Pulmonary artery endothelial cell (primary cell): ENCODE measurements around the gene ANKFN1. TPM values are rescaled to one million over a fixed set of nuclear protein-coding genes. Genes with fewer than 3 reads are reported as not detected.
A peak's percentile ranks its signal among the peaks of the same experiment; 100 is the strongest.
"Not testable (repeated sequence)": the region's sequence is repeated elsewhere in the genome, so short reads cannot be mapped to it uniquely, and the experiment has no call there.

ENCODE experiments used
- DNase-seq: peaks from one replicate; pipeline ENCODE4 v3.0.0-alpha.2; 2011; ENCODE audit warnings: low read depth, low spot score
- total RNA-seq: library from RNA; depleted of rRNA; stranded (reverse); fragments of >200 nt; gene quantifications from 2 replicates; pipeline ENCODE4 v1.2.3, GENCODE V29; 2014

Gene ANKFN1
- total RNA-seq, 1 donor from 2014 or later = 1.5 TPM

DNA sequence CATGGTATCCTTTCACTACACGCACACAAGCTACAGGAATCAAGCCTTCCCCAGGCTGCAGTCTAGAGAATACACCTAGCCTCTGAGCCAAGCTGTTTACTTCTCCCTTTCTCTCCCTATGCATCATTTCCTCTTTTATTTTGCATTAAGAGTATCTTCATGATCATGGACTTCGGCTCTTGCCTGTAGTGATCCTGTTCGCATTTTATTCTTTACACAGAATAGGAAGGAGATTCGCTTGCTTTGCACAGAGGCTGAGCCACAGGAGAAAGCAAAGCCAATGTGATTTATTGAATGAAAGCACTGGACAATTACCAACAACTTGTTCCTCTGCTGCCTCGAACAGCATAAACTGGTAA is 172.7 kb downstream of the ANKFN1 start:
- no peak for DNase-seq

DNA sequence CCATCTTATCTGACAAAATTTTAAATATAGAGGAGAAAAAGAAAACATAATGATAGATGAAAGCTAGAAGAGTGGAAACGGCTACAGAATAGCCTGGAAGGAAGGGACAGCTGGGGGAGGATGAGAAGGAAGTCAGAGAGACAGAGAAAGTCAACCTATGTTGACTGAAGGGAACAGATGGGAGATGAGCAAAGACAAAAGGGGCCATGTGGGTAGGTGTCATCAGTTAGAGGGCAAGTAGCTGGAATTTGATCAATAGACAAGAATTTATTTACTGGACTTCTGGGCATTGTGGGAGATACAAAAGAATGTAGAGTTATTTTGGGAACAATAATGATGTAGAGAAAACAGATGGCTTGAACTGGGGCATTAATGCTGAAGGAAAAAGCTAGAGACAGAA is 194.4 kb downstream of the ANKFN1 start:
- no peak for DNase-seq

DNA sequence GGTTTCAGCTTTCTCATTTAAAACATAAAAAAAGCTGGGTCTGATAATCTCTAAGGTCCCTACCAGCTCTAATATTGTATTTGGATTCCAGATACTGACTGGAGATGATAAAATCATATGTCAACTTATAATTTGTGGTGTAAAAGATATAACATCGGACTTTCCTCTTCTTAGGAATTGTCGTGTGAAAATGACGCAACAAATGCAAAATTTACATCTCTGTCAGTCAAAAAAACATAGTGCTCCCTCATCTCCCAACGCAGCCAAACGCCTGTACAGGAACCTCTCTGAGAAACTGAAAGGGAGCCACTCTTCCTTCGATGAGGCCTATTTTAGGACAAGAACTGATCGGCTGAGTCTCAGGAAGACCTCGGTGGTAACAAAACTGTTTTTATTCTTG is 197.3 kb downstream of the ANKFN1 start:
- DNase-seq = no peak

DNA sequence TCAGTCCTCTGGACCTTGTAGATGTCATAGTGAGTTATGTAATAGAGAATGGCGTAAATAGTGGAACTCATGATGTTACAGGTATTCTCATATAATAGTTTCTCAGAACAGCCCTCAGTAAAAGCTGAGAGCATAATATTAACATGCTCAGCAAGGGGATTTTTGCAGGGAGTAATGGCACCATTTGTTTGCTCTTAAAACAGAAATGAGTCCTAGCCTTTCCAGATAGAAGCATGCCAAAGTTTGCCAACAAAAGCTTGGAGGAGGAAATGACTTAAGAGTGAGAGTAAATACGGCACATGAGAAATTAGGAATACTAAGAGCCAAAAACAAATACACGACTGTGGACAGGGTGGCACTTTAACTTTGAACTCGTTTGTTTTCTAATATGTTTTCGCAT is 198.4 kb downstream of the ANKFN1 start:
- peak; percentile 5 for DNase-seq

DNA sequence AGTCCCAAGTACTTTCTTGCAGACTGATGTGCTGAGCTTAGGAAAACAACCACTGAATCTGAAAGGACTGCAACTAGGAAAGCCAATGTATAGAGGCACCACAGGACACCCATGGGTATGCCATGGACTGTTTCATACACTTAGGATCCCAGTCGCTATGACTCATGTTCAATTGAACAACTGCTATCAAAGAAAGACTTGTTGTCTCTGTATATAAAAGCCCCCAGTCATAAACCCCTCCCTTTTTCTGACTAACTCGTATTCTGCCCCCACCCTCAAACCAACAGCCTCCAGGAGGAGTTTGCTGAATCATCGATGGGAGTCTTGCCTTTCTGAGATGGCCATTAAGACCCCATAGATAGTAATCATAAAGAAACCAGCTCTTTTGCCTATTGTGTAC is 205.4 kb downstream of the ANKFN1 start:
- no peak for DNase-seq

DNA sequence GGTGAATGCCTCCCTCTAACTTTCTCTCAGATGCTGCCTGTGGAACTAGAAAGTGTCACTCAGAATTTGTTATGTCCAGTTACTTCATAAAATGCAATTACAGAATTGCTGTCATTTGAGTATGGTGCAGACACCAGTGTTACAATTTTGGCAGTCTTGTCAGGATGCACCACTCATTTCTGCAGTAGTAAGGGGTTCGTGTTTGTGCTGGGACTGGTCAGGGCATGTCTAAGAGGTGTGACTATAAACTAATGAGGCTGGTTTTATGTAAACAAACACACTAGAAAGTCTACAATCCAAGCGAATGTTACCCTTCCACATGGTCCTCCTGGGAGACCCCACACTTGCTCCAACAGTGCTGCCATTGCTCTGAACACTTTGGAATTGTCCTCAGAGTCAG is 206.2 kb downstream of the ANKFN1 start:
- DNase-seq = no peak

DNA sequence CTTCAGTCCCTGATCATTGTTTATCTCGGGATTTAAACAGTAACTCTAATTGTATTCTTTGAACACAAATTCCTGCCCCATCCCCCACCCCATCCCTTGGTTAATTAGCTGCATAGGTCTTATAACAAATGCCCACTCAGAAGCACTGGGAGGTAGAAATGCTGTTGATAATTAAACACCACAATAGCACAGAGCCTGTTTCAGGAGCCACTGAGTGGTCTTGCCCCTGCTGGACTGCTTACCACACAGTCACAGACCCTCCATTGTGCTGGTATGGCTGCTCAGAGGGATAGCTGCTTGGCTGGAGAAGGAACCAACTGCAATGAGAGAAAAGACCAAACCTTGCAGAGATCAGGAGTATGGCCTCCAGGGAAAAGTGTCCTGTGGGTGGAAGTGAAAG is 214.1 kb downstream of the ANKFN1 start:
- no peak for DNase-seq

DNA sequence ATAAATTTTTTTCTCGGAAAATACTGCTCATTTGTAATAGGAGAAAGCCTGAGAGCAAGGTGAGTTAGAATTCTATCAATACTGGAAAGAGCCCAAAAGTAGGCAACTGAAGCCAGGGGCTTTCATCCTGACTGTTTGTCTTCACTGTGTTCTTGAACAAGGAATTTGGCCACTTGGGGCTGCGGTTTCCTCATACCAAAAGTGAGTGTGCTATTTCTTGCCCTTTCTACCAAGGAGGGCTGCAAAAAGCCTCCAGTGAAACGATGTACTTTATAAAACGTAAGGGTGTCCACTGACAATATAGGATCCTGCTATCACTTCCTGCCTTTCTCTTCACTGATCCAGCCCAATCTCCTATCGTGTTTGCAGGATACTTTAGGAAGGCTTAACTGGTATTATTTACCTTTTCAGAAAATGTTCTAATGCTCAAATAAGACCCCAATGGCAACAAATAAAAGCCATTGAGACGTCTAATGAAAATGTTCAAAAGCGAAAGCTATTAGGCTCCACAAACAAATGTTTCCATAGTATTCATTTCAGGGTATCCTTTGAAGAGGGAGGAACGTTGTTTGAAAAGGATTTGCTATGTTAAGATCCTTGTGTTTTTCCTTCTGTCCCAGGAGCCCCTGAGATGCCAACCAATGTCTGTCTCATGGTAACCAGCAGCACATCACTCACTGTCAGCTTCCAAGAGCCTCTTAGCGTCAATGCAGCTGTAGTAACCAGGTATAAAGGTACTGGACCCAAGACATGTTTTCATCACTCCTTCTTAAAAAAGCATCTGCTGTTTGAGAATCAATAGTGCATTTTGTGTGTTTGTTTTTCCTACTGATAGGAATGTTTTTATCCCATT is 220.9 kb downstream of the ANKFN1 start:
- no peak for DNase-seq

DNA sequence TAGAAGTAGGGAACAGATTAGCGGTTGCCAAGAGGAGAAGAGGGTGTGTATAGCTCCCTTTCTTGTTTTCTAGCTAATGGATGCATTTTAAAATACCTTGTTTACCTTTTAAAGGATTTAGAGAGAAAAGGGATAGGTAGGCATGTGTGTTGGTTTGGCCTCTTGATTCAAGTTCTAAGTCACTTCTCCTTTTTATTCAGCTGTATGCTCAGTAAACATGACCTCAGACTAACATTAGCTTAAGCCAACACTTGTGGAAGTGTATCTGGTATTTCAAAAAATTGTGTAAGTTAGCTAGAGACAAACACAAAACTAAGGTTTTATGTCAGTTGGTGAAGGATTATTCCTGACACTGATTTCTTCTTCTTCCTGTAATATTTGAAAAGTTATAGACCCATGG is 236.1 kb downstream of the ANKFN1 start:
- DNase-seq = no peak

DNA sequence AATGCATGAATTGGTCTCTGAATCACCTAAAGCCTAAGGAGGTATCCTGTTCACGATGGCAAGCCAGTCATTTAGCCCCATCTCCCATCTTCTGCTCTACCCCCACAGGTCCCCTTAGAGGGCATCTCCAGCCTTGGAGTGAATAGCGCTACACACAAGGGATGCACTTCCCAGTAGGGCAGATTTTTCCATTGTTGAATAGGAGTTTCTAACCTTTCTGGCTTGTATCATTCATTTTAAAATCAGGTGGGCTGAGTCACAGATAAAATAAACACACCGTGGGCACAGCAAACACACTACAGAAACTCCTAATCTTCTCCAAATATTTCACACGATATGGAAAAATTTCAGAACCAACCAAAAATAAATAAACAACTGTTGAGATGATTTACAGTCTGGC is 239.0 kb downstream of the ANKFN1 start:
- DNase-seq = no peak

DNA sequence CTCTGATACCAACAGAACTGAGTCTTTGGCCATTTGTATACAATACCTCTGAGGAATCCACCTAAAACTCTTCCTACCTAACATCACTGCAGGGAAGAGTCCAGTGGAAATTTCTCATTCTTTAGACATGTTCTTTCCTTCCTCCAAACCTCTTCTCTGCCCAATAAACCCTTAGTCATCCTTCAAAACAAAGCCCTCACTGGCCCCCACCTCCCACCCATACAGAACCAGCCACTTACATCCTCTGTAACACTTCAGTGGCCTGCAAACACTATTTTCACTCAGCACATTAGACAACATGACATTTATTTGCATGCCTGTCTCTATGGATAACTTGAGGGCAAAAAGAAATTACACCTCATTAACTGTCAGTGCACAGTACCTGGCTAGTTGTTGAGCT is 239.9 kb downstream of the ANKFN1 start:
- no peak for DNase-seq

DNA sequence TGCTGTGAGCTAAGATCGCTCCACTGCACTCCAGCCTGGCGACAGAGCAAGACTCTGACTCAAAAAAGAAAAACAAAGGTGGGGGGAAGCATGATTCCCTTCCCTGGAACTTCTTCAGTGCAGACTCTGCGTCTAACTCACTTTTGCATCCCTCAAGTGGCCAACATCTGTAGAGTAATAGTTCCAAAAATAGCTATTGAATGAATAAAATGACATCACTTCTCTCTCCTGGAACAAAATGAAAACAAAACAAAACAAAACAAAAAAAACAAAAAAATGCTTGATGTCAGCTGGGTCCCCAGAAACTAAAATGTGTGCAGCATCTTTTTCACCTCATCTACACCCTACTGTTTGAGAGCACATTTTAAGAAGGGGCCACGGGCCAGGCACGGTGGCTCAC is 242.5 kb downstream of the ANKFN1 start:
- DNase-seq = no peak

DNA sequence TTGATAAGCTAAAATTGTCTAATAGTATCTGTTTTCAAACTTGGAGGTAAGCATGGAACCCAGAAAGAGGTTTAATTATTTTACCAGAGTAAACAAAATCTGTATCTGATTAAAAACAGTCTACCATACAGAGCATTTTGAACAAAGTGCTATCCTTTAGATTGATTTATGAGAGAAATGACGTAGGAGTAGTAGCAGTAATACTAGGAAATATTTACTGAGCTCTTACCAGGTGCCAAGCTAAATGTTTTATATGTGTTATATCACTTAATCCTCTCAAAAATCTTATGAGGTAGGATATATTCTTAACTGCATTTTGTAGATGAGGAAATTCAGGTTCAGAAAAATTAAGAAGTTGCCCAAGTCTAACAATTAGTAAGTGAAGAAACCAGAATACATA is 253.8 kb downstream of the ANKFN1 start:
- DNase-seq = no peak

DNA sequence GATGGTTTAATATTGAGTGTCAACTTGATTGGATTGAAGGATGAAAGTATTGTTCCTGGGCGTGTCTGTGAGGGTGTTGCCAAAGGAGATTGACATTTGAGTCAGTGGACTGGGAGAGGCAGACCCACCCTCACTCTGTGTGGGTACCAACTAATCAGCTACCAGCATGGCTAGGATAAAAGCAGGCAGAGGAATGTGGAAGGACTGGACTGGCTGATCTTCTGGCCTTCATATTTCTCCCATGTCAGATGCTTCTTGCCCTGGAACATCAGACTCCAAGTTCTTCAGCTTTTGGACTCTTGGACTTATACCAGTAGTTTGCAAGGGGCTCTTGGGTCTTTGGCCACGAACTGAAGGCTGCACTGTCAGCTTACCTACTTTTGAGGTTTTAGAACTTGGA is 259.1 kb downstream of the ANKFN1 start:
- DNase-seq = not testable (repeated sequence)

DNA sequence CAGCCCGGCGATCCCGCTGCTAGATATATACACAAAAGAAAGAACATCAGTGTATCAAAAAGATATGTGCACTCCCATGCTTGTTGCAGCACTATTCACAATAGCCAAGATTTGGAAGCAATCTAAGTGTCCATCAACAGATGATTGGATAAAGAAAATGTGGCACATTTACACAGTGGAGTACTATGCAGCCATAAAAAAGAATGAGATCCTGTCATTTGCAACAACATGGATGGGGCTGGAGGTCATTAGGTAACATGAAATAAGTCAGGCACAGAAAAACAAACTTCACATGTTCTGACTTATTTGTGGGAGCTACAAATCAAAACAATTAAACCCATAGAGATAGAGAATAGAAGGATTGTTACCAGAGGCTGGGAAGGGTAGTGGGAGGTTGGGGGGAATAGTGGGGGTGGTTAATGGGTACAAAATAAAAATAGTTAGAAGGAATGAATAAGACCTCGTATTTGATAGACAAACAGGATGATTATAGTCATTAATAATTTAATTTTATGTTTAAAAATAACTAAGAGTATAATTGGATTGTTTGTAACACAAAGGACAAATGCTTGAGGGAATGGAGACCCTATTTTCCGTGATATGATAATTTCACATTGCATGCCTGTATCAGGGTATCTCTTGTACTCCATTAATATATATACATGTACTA is 263.5 kb downstream of the ANKFN1 start:
- DNase-seq = no peak

DNA sequence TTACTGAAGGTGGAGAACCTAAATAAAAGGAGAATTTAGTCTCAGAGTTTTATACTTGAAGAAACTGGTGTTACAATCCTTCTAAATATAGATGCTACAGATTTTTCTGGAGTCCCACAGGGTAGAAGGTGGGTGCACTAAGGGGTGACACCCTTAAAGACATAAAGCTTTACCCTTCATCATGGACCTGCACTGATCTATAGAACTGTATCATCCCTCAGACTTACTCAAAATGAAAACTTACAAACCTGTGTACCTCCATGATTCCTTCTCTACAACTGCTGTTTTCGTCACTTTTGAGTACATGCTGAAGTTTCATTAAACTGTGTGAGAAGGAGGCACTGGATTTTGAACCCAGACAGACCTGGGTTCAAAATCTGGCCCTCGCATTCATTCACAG is 270.7 kb downstream of the ANKFN1 start:
- DNase-seq = no peak

DNA sequence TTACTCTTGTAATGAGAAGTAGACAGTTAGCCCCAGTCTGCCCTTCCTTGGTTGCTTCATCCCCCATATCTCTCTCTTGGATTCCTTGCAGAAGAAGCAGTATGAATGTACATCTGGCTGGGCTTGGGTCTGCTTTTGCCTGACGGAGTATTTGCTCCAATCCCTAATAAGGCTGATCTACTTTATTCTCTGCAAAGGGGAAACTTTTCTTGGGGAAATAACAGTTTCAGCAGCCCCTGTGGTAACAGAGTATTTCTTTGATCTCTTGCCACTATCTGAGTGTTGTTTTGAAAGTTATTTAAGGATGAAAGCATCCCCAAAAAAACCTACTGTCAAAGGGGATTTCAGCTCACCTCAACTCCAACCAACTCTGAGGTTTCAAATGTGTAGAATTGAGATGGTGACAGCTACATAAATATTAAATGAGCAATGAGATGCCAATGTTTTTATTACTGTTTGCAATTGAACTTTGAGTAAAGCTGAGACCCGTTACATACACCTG is 271.3 kb downstream of the ANKFN1 start:
- no peak for DNase-seq

DNA sequence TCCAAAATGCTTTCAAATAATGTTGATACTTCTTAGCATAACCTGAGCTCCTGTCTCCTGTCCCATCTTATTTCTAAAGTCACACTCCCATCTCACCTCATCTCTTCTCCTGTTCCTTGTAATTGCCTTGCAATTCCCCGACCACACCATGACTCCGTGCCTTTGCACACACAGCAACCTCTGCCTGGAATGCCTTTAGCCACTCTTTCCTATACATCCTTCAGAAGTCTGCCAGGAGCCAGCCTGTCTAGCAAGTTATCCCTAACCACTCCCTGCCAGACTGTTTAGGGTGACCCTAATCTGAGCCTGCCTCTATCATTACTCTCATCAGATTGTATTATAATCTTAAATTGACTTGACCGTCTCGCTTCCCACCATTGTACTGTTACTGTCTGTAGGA is 272.2 kb downstream of the ANKFN1 start:
- no peak for DNase-seq

DNA sequence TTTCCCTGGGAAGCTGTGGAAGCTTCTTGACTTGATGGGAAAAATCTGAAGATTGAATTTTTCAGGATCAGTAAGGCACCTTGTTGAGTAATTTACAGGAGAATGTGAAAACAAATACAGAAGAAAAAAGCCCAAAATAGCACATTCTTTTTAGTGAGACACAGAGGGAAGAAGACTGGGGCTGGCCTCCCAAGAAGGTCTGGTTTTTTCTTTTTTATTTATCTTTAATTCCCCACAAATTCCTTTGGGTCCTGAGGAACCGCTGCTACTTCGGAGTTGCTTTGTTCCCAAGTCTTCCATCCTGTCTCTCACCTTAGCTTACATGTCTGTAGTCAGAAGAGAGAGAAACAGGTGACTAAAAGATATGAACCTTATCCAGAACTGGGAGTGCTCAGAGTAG is 273.6 kb downstream of the ANKFN1 start:
- no peak for DNase-seq

DNA sequence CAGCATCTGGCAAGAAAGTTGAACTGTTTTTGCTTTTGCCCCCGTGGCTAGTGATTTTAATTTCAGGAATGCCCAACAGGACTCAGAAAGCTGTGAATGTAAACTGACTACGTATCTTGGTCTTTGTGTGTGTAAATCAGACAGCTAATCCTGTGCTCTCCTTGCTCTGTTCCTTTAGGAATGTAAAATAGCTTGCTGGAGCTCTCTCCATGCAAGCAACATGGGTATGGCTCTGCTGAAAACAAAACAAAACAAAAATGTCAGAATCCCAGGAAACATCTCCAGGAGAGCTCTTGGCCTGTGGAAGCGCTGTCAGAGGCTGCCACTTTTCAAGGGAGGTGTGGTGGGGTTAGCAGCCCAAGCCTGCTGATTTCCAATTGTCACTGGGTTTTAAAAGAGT is 278.5 kb downstream of the ANKFN1 start:
- DNase-seq = no peak

DNA sequence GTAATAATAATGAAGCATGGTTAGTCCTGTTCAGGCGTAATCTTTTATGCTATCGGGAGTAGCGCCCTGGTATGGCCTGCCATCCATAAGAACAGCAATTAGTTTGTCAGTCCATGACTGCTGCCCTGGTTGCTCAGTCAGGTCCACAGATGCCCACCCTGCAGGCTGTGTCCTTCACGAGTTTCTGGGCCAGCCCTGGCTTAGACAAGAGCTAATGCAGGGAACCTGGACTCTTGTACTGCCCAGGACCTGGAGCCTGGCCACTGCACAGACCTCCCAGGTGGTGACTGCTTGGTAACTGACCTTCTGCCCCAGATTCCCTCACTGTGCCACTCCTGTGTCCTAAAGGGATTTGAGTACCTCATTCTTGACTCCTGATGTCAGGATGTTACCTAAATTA is 279.2 kb downstream of the ANKFN1 start:
- no peak for DNase-seq

DNA sequence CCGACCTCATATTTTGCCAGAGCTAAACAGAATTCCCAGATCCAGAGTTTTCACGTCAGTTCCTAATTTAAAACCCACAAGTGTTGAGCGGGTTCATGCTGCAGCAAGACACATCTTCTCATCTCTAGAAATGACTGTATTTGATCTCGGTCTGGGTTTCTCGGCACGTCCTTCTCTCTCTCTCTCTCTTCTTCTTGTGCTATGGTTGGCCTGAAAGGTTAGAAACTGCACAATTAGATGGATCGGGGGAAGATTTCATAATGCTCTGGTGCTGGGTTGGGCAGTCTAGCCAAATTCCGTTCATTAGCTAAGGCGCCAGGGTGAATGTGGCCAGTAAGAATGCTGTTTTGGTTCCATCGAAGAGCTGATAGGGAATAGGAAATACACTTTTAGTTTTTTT is 281.3 kb downstream of the ANKFN1 start:
- DNase-seq = no peak

DNA sequence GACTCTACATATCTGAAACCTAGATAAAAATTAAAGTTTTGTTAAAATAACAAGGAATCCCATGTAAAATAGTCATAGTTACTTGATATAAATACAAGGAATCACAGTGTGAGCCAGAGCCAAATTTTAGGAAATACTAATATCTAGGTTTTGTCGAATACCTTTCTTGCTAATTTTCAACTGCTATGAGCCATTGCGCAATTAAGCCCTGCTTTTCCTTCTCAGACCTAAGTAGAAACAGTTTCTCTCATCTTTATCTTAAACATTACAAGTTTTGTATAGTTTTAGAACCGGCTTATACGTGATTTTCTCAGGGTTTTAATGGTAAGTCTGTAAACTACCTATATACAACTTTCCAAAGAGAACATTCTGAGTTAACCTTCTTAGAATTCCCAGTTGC is 282.9 kb downstream of the ANKFN1 start:
- DNase-seq = no peak
